ENCODE data around the gene SRSF6.

DNA sequence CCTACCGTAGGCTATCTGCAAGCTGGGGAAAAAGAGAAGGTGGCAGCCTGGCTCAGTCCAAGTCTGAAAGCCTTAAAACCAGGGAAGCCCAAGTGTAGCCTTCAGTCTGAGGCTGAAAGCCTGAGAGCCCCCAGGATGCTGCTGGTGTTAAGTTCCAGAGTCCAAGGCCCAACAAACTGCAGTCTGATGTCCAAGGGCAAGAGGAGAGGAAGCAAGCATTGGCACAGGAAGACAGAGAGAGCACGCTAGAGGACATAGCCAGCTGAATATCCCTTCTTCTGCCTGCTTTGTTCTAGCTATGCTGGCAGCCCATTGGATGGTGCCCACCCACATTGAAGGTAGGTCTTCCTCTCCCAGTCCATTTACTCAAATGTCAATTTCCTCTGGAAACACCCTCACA, 37.7 kb downstream of the SRSF6 start:
- TF ChIP-seq, protein P1, sequence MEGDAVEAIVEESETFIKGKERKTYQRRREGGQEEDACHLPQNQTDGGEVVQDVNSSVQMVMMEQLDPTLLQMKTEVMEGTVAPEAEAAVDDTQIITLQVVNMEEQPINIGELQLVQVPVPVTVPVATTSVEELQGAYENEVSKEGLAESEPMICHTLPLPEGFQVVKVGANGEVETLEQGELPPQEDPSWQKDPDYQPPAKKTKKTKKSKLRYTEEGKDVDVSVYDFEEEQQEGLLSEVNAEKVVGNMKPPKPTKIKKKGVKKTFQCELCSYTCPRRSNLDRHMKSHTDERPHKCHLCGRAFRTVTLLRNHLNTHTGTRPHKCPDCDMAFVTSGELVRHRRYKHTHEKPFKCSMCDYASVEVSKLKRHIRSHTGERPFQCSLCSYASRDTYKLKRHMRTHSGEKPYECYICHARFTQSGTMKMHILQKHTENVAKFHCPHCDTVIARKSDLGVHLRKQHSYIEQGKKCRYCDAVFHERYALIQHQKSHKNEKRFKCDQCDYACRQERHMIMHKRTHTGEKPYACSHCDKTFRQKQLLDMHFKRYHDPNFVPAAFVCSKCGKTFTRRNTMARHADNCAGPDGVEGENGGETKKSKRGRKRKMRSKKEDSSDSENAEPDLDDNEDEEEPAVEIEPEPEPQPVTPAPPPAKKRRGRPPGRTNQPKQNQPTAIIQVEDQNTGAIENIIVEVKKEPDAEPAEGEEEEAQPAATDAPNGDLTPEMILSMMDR (IDR thresholded peaks at IDR 0.05; ENCODE audit: insufficient read depth, low read length, poor library complexity, severe bottlenecking): no peak
- TF ChIP-seq EZH2phosphoT487 (conservative IDR thresholded peaks at IDR 0.05; ENCODE audit: low read length): no peak
